Ovary (tissue), 9 donors: ENCODE data around the gene JAM3. TPM values are rescaled to one million over a fixed set of nuclear protein-coding genes. Genes with fewer than 3 reads are reported as not detected.

Source experiments
- DNase-seq, 5 donors: peaks; one replicate each; pipeline ENCODE4 v3.0.0-alpha.2; 2019 to 2020
- H3K27ac ChIP-seq, 2 donors: fragments of 200-600 bp; one replicate each; pipeline versions ENCODE4 v1.5.1 to v1.8.0; 2019 to 2022
- H3K27me3 ChIP-seq: fragments of 200-600 bp; one replicate; pipeline ENCODE4 v1.8.0; 2022
- H3K36me3 ChIP-seq: fragments of 200-600 bp; sonication (generic); one replicate; pipeline ENCODE4 v1.5.1; 2019
- H3K4me1 ChIP-seq: one replicate; pipeline ENCODE4 v1.8.1; 2013; ENCODE audit warnings: mild to moderate bottlenecking, moderate library complexity; ENCODE audit not compliant: insufficient read depth
- H3K4me3 ChIP-seq: fragments of 200-600 bp; sonication (generic); one replicate; pipeline ENCODE4 v1.5.1; 2017
- H3K9me3 ChIP-seq, 2 donors: fragments of 200-600 bp in 1 of 2; sonication (generic) in 1 of 2; one replicate each; pipeline versions ENCODE4 v1.5.1 to v1.8.1; 2013 to 2019; ENCODE audit warnings: mild to moderate bottlenecking in 1 of 2, moderate library complexity in 1 of 2
- CTCF ChIP-seq, 3 donors: fragments of 450-650 bp in 2 of 3; fragments of 200-600 bp in 1 of 3; IDR thresholded peaks; one replicate each; pipeline versions ENCODE4 v1.5.1 to v1.8.0; 2016 to 2022; ENCODE audit warnings: antibody characterized with exemption in 3 of 3, mild to moderate bottlenecking in 1 of 3
- EP300 ChIP-seq: sonication (generic); formaldehyde crosslinking; IDR thresholded peaks from one replicate; pipeline ENCODE4 v1.6.1; 2017; ENCODE audit warnings: antibody characterized with exemption
- POLR2A ChIP-seq: fragments of 450-650 bp; IDR thresholded peaks from one replicate; pipeline ENCODE4 v1.6.1; 2017; ENCODE audit warnings: antibody characterized with exemption, mild to moderate bottlenecking, moderate library complexity
- WGBS, 3 donors: extraction: QIAGEN DNeasy Blood & Tissue Kit in 1 of 3; methylation state at CpG; one replicate each; pipeline versions ENCODE4 v1.1.5 to v1.1.7; 2013 to 2017; 5-methylcytosine and 5-hydroxymethylcytosine counted together
- intact Hi-C, 4 donors: fragments of 100-400 bp; cut with DNase I; formaldehyde crosslinking; loops; one replicate each; pipeline versions ENCODE4 v1.11.0 to v1.15.1; 2022 to 2023
- polyA plus RNA-seq, 2 donors: library from polyadenylated mRNA; stranded (reverse); fragments of 200-250 nt in 1 of 2; fragments of 350-450 nt in 1 of 2; fragmentation: Illumina TruSeq in 1 of 2; extraction: RNeasy Lipid Tissue Mini Kit (QIAGEN cat#74804) in 1 of 2; gene quantifications; one replicate each; pipeline ENCODE4 v1.2.3, GENCODE V29; 2013 to 2014
- total RNA-seq, 7 donors: library from RNA; depleted of rRNA in 2 of 7; stranded (reverse); fragments of >200 nt in 2 of 7; fragmentation: NEBNext Ultra II Directional in 3 of 7; extraction: Animal tissue kit (Norgen Biotek cat#: 25700) in 3 of 7; gene quantifications; one replicate each; pipeline versions ENCODE4 v1.1.0 to v1.2.4, GENCODE V29; 2016 to 2023
- donor health status: DM: no; HTN: no; CAD: no; lungs with moderate emphysema.
- donor health status: DM: no; HTN: no; CAD: no.
- donor health status: Bipolar disorder and iron deficiency.
- donor health status: DM: yes; HTN: yes; CAD: no.
- donor health status: DM: no; HTN: no; CAD: no.
- donor health status: DM: yes; HTN: yes; CAD: no.

The JAM3 gene
- total and polyA plus RNA-seq, 9 donors: 32.5 to 95.0 (median 72.3) TPM

DNA sequence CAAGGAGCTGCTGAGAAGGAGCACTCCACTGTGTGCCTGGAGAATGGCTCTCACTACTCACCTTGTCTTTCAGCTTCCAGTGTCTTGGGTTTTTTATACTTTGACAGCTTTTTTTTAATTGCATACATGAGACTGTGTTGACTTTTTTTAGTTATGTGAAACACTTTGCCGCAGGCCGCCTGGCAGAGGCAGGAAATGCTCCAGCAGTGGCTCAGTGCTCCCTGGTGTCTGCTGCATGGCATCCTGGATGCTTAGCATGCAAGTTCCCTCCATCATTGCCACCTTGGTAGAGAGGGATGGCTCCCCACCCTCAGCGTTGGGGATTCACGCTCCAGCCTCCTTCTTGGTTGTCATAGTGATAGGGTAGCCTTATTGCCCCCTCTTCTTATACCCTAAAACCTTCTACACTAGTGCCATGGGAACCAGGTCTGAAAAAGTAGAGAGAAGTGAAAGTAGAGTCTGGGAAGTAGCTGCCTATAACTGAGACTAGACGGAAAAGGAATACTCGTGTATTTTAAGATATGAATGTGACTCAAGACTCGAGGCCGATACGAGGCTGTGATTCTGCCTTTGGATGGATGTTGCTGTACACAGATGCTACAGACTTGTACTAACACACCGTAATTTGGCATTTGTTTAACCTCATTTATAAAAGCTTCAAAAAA is 82.3 kb downstream of the JAM3 start:
- Histone ChIP-seq H3K36me3 (no peaks in the 10 kb centered on the region), H3K4me1 (no peaks in the 10 kb centered on the region), H3K27ac (no peak overlapping the region), H3K27me3 (no peaks in the 10 kb centered on the region), H3K4me3 (no peak overlapping the region), H3K9me3 (no peaks in the 10 kb centered on the region)
- no peak for TF ChIP-seq POLR2A
- no peak for TF ChIP-seq CTCF (IDR thresholded peaks at IDR 0.05)
- no peak for TF ChIP-seq EP300
- no peak for DNase-seq
- WGBS, 3 donors: 87 to 94% (median 92%) methylated on average over 10 of the region's 10 CpGs
- intact Hi-C loops: no loop called here

DNA sequence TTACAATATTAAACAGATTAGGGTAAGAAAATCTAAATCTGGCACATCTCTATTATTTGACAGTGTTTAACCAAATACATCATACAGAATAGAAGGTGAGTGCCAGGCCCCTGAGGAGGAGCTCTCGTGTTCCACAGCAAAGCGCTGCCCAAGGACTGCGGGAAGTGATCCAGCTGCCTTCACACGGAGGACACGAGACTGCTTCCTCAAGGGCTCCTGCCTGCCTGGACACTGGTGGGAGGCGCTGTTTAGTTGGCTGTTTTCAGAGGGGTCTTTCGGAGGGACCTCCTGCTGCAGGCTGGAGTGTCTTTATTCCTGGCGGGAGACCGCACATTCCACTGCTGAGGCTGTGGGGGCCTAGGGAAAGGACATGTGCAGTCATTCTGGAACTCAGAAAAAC is 83.8 kb downstream of the JAM3 start:
- TF ChIP-seq CTCF (IDR thresholded peaks at IDR 0.05) (no peak), POLR2A (no peak)
- no peaks in the 10 kb centered on the region for H3K4me1 ChIP-seq
- 22 to 34% (median 29%) methylated on average over 9 of the region's 9 CpGs for WGBS, 3 donors
- H3K4me3 ChIP-seq: no peak overlapping the region
- intact Hi-C loops: no loop called here
- H3K27me3 ChIP-seq: no peaks in the 10 kb centered on the region
- H3K9me3 ChIP-seq: no peaks in the 10 kb centered on the region
- DNase-seq: peak; percentile 43 to 71 (median 60)
- H3K36me3 ChIP-seq: no peaks in the 10 kb centered on the region
- H3K27ac ChIP-seq: peak overlapping the region; percentile 12 to 15

- 71 to 77% (median 75%) methylated on average over 30 of the region's 30 CpGs for WGBS, 3 donors
- TF ChIP-seq CTCF (IDR thresholded peaks at IDR 0.05) (peak in 1 of 3 donors; percentile 8), EP300 (no peak)
- no peak overlapping the region for H3K4me3 ChIP-seq
- H3K4me1 ChIP-seq: no peaks in the 10 kb centered on the region
- peak in 3 of 5 donors; percentile 20 to 53 (median 45) for DNase-seq
- H3K9me3 ChIP-seq: no peaks in the 10 kb centered on the region
- intact Hi-C loops: no loop called here
- no peaks in the 10 kb centered on the region for H3K36me3 ChIP-seq
- no peaks in the 10 kb centered on the region for H3K27me3 ChIP-seq
- peak overlapping the region in 1 of 2 donors; percentile 12 for H3K27ac ChIP-seq
Measured at GRCh38 chr11:134153147-134153905, 84.5 kb downstream of the JAM3 start.

- intact Hi-C loops: no loop called here
- TF ChIP-seq CTCF (IDR thresholded peaks at IDR 0.05) (no peak), POLR2A (no peak), EP300 (no peak)
- no peaks in the 10 kb centered on the region for H3K4me1 ChIP-seq
- WGBS, 3 donors: 90 to 93% (median 90%) methylated on average over 10 to 11 of the region's 11 CpGs
- no peak overlapping the region for H3K4me3 ChIP-seq
- H3K9me3 ChIP-seq: no peaks in the 10 kb centered on the region
- no peaks in the 10 kb centered on the region for H3K36me3 ChIP-seq
- no peak for DNase-seq
- no peak overlapping the region for H3K27ac ChIP-seq
- H3K27me3 ChIP-seq: no peaks in the 10 kb centered on the region
Measured at GRCh38 chr11:134154441-134154840, 85.6 kb downstream of the JAM3 start.
